ENCODE results near the gene ACTR6. TPM values are rescaled to one million over a fixed set of nuclear protein-coding genes. Genes with fewer than 3 reads are reported as not detected.
"Not testable (repeated sequence)": the region's sequence is repeated elsewhere in the genome, so short reads cannot be mapped to it uniquely, and the experiment has no call there.

The ACTR6 gene
- total RNA-seq, 1 donor from 2014 or later = 20.4 TPM

DNA sequence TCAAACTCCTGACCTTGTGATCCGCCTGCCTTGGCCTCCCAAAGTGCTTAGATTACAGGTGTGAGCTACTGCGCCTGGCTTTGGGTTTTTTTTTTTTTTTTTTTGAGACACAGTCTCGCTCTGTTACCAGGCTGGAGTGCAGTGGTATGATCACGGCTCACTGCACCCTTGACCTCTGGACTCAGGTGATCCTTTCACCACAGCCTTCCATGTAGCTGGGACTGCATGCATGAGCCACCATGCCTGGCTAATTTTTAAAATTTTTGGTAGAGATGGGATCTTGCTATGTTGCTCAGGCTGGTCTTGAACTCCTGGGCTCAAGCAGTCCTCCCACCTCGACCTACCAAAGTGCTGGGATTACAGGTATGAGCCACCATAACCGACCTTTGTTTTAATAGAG lies 21.6 kb downstream of the ACTR6 start:
- ATAC-seq = not testable (repeated sequence)

DNA sequence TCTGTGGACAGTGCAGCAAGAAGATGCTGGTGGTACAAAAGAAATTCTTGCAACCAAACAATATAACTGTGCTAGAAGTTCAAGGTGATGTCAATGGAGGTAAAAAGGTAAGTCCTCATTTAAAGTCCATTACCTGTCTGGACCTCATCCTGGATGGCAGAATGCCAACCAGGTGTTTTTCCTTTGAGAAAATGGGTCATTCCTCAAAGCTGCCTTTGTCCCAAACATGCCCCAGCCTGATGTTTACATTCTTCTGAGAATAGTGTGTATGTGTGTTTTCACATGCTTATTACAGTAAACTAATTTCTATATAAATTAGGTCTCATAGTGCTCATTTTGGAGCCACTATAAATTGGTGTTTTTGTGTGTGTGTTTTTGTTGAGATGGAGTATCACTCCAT lies 24.9 kb downstream of the ACTR6 start:
- ATAC-seq = no peak

DNA sequence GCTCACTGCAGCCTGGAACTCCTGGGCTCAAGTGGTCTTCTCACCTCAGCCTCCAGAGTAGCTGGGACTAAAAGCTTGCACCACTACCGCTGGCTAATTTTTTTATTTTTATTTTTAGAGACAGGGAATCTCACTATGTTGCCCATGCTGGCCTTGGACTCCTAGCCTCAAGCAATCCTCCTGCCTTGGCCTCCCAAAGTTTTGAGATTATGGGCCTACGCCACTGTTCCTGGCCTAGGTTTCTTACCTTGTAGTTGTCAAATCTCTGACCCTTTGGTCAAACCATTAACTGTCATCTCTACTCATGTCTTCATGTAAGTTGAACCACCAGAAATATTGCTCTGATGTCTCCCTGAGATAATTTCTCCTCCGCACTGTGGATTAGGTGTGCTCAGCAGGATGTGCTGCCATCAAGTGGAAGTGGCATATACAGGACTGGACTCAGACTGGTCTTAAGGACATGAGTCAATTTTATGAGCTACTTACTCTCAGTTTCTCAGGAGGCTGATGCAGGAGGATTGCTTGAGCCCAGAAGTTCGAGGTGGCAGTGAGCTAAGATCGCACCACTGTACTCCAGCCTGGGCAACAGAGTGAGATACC lies 28.5 kb downstream of the ACTR6 start:
- ATAC-seq = peak; percentile 82

DNA sequence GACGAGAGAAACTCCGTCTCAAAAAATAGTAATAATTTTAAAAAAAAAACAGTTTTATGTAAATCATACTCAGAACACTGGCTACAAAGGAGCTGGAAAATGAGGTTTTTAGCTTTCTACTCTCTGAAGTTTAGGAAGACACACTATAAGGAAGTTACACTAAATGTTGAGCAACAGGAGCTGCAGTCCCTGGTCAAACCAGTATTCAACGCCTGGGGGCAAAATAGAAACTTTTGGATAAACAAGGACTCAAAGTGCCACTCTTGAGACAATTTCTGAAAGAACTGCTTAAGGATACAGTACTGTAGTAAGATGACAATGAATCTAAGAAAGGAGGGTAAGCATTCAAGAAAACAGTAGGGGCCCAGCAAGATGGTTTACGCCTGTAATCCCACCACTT lies 29.3 kb downstream of the ACTR6 start:
- peak; percentile 82 for ATAC-seq

DNA sequence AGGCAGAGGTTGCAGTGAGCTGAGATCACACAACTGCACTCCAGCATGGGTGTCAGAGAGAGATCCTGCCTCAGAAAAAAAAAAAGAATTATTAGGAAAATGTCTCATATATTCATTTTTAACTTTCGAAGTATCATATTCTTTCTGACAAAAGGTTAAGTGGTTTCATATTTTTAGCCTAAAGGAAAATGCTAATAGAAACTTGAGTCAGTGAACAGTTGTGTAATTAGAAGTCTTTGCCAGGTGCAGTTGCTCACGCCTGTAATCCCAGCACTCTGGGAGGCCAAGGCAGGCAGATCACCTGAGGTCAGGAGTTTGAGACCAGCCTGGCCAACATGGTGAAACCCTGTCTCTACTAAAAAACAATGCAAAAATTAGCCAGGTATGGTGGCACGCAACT lies 31.3 kb downstream of the ACTR6 start:
- ATAC-seq = peak; percentile 51

DNA sequence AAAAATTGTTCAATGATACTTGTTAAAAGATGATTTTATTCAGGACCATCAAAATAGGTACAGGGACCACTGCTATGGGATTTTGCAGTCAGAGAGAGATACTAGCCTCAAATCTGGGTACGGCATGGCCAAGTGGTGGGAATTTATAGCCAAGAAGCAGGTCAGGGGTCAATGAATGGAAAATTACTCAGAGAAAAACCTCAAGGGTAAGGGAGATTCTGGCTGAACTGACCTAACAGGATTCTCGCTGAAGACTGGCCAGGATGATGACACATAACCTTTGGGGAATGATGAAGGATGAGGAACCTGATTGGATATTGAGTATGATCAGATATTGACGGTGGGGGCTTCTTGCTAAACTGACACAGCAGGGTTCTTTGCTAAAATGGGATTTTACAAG lies 33.6 kb downstream of the ACTR6 start:
- ATAC-seq = peak; percentile 20

DNA sequence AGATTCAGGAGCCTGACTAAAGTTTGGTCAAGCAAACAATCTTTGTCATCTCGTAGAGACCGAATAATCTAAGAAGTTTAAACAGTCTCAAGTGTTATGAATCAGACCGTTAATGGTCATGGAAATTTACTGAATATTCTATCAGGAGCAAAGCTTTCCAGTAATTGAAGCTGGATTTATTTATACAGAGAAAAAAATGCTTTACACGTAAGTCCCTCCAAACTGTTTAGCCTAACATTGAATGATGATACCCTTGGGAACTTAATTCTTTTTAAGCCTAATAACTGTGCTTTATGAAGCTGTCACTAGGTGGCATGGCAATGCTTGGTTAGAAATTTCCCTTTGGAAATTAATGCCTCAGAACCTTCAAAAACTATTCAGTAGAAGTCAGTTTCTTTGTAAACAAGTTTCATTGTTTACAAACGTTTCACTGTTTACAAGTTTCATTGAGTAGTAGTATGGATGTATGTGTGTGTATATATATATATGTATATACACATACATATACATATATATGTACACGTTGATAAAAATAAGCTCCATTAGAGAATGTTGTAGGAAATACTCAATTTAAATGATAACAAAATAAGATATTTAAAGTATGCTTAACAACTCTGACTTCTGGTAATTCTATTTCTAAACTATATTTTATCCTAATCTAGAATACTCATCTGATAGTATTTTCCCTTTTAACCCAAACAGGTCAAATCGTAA lies 34.1 kb downstream of the ACTR6 start:
- ATAC-seq = peak; percentile 35

DNA sequence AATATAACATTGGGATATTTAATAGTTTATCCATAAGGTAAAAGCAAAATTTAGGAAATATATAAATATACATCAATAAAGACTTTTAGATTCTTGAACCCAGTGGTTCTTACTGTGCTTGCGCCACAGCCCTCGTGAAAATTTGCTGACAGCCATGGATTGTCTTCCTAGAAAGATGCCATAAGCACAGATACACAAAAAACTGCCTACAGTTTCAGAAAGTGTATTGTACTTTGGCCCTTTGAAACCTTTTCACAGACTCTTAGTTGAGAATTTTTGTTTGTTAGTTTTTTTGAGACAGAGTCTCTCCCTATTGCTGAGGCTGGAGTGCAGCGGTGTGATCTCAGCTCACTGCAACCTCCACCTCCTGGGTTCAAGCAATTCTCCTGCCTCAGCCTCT lies 38.2 kb downstream of the ACTR6 start:
- no peak for ATAC-seq

DNA sequence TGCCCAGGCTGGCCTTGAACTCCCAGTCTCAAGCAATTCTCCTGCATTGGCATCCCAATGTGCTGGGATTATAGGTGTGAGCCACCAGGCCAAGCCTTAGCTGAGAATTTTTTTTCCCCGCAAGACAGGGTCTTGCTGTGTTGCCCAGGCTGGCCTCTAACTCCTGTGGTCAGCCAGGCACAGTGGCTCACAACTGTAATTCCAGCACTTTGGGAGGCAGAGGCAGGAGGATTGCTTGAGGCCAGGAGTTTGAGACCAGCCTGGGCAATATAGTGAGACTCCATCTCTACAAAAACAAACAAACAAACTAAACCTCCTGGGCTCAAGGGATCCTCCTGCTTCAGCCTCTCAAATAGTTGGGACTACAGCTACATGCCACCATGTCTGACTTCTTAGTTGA lies 39.0 kb downstream of the ACTR6 start:
- no peak for ATAC-seq

DNA sequence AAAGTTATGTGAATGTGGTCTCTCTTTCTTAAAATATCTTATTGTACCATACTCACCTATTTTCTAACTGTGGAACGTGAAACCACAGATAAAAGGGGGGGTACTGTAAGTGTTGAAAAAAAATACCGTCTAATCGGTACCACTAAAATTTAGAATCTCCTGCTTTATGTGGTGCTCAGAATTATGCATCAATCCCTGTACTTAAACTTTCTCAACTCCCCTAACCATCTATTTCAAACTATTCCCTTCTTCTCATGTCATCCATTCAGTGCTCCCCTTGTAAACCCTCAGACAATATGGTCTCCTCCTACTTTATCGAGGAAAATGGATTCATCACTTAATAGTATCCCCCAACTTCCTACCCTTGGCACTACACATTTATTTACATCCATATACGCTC lies 42.5 kb downstream of the ACTR6 start:
- no peak for ATAC-seq

DNA sequence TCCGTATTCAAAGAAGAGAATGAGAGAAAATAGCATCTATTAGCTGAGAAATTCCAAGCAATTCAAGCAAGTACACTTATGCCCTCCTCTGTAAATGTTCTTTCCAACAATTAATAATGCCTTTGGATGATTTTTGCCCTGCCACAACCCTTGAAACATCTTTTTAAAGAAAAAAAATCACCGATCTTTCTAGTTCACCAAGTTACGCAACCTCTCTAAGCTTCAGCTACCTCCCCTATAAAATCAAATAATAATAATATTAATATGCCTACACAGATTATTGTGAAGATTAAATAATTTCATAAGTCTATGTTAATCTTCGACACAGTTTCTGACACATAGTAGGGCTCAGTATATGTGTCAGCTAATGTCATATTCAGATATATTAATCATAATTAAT lies 47.1 kb downstream of the ACTR6 start:
- ATAC-seq = no peak

DNA sequence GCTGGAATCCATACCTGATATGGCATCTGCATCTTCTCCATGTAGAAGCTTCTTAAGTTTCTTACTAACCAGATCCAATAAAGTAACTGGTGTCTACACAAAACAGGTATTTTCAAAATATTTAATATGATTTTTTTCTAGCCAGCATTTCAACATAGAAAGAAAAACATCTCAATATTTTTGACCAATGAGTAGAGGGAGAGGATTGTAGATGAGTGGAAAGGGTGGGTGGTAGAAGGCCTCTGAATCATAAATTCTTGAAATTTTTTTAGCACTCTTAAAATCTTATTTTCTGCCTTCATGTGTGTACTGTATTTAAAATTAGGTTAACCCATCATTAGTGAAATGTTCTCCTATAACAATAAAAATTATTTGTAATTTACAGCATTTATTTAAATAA lies 48.3 kb downstream of the ACTR6 start:
- ATAC-seq = no peak

DNA sequence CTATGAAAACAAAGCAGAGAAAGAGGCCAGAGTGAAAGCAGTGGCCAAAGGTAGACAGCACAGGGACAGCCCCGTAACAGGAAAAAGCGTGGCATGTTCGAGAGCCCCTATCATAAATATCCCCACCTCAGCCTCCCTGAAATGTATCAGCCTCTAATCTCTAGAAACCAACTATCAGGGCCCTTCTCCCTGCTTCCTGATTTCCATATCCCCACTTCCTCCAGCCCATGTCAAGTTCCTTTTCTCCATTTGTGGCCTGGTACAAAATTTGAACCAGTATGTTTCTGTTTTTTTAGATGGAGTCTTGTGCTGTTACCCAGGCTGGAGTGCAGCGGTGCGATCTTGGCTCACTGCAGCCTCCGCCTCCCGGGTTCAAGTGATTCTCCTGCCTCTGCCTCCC lies 49.3 kb downstream of the ACTR6 start:
- ATAC-seq = no peak

DNA sequence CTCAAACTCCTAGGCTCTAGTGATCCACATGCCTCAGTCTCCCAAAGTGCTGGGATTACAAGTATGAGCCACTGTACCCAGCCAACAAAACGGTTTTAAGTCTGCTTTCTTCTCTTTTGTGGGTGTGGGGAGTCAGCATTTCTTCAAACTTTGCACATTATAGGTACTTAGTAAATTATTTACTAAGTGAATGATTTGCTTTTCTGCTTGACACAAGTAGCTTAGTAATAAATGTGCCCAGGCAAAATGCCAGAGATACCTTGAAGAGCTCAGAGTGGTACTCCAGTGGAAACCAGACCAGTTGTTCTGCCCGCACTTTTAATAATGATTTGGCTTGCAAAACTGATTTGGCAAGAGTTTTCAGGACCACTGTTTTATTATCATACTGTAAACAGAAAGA lies 51.3 kb downstream of the ACTR6 start:
- ATAC-seq = no peak

DNA sequence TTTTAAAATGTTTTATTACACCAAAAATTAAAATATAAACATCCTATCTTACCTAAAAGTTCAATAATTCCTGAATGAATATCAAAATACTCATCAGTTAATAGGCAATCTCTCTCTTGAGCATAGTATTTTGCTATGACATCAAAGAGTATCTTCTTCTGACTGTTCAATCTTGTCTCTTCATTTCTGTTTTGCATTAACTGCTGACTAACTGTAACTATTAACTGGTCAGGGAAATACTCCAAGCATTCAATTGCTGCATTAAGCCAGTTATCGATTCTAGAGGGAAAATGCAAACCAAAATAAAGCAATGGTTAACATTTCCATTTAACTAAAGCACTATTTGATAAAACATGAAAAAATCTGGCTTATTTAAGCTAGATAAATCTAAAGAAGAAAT lies 52.8 kb downstream of the ACTR6 start:
- ATAC-seq = no peak

DNA sequence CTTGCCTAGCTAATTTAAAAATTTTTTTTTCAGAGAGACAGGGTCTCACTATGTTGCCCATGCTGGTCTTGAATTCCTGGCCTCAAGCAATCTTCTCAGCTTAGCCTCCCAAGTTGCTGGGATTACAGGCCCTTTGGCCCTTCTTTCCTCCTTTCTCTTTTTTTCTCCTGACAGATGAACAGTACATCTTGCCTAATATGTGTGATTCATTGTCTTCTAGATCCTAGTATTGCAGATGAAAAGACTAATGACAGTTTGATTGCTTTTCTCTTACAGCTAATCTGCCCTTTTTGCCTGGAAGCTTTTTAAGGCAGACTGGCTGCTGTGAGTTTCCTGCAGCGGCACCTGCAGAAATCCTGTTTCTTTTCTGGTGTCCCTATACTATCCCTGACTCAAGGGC lies 54.3 kb downstream of the ACTR6 start:
- ATAC-seq = peak; percentile 77

DNA sequence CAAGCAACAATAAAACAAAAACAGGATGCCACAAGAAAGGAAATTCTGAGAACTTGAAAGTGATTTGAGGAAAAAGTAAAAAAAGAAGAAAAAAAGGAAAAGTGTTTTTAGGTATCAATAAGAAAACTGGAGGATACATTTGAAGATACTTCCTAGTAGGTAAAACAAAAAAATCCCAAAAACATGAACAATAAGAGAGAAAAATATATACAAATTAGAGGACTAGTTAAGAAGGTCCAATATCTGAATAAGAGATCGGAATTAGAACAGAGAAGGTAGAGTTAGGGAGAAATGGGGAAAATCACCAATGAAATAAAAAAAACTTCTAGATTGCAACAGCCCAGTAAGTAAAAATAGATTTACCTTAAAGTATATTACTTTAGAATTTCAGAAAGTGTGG lies 57.5 kb downstream of the ACTR6 start:
- no peak for ATAC-seq

DNA sequence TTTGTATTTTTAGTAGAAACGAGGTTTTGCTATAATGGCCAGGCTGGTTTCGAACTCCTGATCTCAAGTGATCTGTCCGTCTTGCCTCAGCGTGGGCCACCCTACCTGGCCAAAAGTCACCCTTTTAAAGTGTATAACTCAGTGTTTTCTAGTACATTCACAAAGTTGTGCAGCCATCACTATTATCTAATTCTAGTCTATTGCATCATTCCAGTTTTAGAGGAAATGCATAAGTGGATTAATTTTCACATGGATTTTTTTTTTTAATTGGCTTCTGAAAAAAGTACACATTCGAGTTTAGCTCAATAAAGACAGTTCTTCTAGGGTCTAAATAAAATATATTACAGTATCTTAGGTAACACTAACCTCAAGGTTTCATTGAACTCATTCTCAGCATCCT lies 62.5 kb downstream of the ACTR6 start:
- no peak for ATAC-seq

DNA sequence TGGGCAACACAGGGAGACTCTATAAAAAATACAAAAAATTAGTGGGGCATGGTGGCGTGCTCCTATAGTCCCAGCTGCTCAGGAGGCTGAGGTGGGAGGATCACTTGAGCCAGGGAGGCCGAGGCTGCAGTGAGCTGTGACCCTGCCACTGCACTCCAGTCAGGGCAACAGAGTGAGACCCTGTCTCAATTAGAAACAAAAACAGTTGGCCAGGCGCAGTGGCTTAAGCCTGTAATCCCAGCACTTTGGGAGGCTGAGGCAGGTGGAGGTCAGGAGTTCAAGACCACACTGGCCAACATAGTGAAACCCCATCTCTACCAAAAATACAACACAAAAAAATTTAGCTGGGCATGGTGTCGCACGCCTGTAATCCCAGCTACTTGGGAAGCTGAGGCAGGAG lies 64.5 kb downstream of the ACTR6 start:
- ATAC-seq = not testable (repeated sequence)

DNA sequence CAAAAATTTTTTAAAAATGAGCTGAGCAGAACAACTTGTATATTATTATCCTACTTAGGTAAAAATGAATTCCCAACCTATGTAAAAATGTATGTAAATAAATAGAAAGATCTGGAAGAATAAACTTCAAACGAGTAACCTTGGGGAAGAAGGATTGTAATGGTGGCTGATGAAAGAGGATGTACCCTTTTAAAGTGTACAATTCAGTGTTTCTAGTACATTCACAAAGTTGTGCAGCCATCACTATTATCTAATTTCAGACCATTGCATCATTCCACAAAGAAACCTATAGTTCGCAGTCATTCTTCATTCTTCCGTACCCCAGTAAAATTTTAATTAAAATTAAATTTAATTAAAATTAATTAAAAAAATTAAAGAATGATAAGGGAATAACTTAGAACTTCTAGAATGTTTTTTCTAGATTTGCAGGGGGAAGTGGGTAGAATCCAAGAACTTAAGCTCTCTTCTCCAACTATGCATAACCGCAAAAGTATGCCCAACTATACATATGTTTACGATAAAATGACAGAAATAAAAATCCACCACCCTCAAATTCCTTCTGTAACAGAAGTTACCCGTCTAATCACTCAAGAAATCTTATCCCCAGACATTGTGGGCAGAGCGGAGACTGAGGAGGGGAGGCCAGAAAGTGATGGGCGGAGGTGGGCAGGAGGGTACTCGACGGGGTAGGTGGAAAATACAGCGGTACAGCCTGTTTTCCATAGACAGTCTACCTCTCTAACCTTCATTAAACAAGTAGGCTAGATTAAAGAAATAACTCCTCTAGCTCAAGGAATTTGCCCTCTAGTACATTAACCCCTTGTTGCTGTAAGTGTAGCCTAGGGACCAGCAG lies 65.3 kb downstream of the ACTR6 start:
- ATAC-seq = no peak

DNA sequence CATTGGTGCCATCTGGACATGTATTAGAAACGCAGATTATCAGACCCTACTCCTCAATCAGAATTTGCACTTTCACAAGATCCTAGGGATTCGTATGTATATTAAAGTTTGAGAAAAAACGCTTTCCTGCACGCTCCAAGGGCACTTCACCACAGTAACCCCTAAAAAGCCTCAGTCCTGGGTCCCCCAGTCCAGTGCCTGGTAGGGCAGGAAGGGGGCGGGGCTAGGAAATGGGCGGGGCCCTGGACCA lies 65.9 kb downstream of the ACTR6 start:
- peak; percentile 85 for ATAC-seq

DNA sequence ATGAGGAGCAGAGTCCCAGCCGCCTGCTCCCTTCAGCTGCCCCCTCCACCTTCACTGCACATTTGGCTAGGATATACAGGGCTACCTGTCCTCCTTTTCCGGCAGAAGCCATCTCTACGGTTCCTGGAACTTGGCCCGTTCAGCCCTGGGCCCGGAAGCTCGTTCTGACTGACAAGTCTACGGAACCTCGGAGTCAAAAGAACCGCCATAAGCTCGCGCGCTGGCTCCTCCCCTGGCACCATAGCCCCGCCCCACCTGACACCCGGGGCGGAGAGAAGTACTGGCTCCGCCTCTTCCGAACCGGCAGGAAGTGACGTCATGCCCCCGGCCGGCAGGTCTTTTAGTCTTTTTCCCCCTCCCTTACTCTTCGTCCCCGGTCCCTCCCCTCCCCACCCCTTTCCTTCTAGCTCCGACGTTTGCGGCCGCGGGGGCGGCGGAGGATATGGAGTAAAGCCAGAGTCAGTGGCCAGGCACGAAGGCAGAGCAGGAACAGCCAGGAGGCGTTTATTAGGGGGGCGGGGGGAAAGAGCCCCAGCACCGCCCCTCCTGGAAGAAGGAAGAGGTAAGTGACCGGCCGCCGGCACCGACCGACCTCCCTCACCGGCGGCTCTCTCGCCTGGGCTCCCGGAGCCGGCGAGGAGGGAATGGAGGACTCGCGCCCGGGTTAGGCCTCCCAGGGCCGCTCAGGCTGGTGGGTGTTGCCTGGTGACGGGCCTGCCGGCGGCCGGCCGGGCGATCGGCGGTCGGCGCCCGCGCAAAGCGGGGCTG lies 66.4 kb downstream of the ACTR6 start, which contains the start of the genes DEPDC4 and SCYL2:
Gene DEPDC4, minus strand, starts transcription at position 245 of the 768 bp plus-strand sequence. Its CDS starts 3 bp downstream, at position 242.
Gene SCYL2, plus strand, starts transcription at position 343 of the 768 bp plus-strand sequence. CDS start 15,794 bp downstream, outside the sequence.
- ATAC-seq = peak; percentile 98

All from esophagus mucosa (tissue), 1 donor.